ENCODE data around the gene ZBTB12.
"Not testable (repeated sequence)": the region's sequence is repeated elsewhere in the genome, so short reads cannot be mapped to it uniquely, and the experiment has no call there.

Gene ZBTB12, protein sequence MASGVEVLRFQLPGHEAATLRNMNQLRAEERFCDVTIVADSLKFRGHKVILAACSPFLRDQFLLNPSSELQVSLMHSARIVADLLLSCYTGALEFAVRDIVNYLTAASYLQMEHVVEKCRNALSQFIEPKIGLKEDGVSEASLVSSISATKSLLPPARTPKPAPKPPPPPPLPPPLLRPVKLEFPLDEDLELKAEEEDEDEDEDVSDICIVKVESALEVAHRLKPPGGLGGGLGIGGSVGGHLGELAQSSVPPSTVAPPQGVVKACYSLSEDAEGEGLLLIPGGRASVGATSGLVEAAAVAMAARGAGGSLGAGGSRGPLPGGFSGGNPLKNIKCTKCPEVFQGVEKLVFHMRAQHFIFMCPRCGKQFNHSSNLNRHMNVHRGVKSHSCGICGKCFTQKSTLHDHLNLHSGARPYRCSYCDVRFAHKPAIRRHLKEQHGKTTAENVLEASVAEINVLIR

GRCh38 chr6:31901953-31902643 lies at the start of gene ZBTB12:
TSS of gene ZBTB12 (minus strand) at chr6:31902086. CDS start at chr6:31901305, 781 bp downstream.
- DNase-seq (ENCODE audit: low read depth): peak; percentile 73

GRCh38 chr6:31949926-31950548 lies 48.2 kb upstream of the ZBTB12 start:
- no peak for DNase-seq (ENCODE audit: low read depth)

- DNase-seq (ENCODE audit: low read depth): no peak
Observed at GRCh38 chr6:31948753-31949413, 47.0 kb upstream of the ZBTB12 start.

DNA sequence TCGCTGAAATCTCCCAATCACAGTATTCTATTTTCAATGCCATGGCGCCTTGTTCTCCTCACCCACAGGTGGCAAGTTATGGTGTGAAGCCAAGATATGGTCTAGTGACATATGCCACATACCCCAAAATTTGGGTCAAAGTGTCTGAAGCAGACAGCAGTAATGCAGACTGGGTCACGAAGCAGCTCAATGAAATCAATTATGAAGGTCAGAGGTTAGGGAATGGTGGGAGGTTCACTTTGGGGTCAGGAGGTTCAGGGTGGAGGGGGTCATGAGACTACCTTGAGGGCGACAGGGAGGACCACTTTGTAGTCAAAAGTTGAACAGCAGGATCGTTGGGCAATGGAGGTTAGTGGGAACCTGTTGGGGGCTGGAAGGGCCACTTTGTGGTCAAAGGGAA lies 46.4 kb upstream of the ZBTB12 start:
- DNase-seq (ENCODE audit: low read depth): no peak

GRCh38 chr6:31947864-31948263 lies 46.0 kb upstream of the ZBTB12 start:
- no peak for DNase-seq (ENCODE audit: low read depth)

DNA sequence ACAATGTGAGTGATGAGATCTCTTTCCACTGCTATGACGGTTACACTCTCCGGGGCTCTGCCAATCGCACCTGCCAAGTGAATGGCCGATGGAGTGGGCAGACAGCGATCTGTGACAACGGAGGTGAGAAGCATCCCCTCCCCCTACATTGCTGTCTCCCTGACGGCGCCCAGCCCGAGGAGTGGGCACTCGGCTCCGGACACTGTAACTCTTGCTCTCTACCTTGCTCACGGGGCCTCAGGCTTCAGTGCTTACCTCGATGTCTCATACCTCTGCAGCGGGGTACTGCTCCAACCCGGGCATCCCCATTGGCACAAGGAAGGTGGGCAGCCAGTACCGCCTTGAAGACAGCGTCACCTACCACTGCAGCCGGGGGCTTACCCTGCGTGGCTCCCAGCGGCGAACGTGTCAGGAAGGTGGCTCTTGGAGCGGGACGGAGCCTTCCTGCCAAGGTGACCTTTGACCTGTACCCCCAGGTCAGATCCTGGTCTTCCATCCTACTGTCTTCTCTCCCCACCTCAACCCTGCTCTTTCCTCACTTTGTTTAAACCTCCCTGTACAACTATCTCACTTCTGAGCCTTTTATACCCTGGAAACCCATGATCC lies 45.3 kb upstream of the ZBTB12 start:
- DNase-seq (ENCODE audit: low read depth): no peak

GRCh38 chr6:31946370-31946885 lies 44.5 kb upstream of the ZBTB12 start:
- no peak for DNase-seq (ENCODE audit: low read depth)

DNA sequence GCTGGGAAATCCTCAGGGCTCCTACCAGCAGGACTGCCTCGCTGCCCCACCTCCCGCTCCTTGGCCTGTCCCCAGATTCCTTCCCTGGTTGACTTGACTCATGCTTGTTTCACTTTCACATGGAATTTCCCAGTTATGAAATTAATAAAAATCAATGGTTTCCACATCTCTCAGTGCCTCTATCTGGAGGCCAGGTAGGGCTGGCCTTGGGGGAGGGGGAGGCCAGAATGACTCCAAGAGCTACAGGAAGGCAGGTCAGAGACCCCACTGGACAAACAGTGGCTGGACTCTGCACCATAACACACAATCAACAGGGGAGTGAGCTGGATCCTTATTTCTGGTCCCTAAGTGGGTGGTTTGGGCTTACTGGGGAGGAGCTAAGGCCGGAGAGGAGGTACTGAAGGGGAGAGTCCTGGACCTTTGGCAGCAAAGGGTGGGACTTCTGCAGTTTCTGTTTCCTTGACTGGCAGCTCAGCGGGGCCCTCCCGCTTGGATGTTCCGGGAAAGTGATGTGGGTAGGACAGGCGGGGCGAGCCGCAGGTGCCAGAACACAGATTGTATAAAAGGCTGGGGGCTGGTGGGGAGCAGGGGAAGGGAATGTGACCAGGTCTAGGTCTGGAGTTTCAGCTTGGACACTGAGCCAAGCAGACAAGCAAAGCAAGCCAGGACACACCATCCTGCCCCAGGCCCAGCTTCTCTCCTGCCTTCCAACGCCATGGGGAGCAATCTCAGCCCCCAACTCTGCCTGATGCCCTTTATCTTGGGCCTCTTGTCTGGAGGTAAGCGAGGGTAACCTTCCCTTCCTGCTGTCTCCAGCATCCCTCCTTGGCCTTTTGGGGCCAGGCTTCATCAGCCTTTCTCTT lies 43.9 kb upstream of the ZBTB12 start, which contains the start of gene CFB:
CFB (plus strand) TSS at position 589 of the 863 bp plus-strand sequence; CDS start at position 716, 127 bp downstream.
- DNase-seq (ENCODE audit: low read depth): no peak

GRCh38 chr6:31945154-31945506 lies 43.2 kb upstream of the ZBTB12 start:
- no peak for DNase-seq (ENCODE audit: low read depth)

GRCh38 chr6:31943742-31944141 lies 41.9 kb upstream of the ZBTB12 start:
- no peak for DNase-seq (ENCODE audit: low read depth)

DNA sequence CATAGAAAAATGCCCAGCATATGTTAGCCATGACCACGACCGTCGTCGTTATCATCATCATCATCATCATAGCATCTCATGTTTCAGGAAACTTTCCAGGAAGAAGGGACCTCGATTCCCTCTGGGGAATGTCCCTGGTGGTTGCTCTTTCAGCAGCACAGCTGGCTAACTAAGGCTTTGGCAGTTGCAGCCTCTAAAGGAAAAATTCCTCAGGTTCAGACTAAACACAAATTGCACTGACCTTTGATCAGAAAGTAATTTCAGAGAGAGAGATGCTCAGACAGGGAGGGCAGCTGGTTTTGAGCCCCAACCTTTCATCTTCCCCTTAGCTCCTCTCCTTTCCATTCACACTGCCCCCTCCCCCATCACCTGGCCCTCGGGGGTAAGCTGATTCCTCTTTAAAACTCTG lies 38.4 kb upstream of the ZBTB12 start:
- no peak for DNase-seq (ENCODE audit: low read depth)

GRCh38 chr6:31935823-31936222 lies 33.9 kb upstream of the ZBTB12 start:
- no peak for DNase-seq (ENCODE audit: low read depth)

GRCh38 chr6:31935021-31935420 lies 33.1 kb upstream of the ZBTB12 start:
- DNase-seq (ENCODE audit: low read depth): no peak

DNA sequence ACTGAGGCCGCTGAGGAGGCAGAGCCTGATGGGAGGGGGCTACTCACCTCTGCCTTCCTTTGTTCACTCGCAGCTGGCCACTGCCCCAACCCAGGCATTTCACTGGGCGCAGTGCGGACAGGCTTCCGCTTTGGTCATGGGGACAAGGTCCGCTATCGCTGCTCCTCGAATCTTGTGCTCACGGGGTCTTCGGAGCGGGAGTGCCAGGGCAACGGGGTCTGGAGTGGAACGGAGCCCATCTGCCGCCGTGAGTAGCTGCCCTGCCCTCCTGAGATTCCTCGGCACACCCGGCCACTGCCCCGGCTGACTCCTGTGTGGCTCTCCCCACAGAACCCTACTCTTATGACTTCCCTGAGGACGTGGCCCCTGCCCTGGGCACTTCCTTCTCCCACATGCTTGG lies 31.7 kb upstream of the ZBTB12 start:
- no peak for DNase-seq (ENCODE audit: low read depth)

GRCh38 chr6:31932137-31932536 lies 30.3 kb upstream of the ZBTB12 start:
- not testable (repeated sequence) for DNase-seq (ENCODE audit: low read depth)

- no peak for DNase-seq (ENCODE audit: low read depth)
Observed at GRCh38 chr6:31930962-31931361, 29.1 kb upstream of the ZBTB12 start.

DNA sequence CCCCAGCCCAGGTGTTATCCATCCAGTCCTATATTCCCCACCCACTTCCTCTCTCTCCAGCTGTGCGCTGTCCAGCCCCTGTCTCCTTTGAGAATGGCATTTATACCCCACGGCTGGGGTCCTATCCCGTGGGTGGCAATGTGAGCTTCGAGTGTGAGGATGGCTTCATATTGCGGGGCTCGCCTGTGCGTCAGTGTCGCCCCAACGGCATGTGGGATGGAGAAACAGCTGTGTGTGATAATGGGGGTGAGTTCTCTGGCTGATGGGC lies 26.7 kb upstream of the ZBTB12 start:
- DNase-seq (ENCODE audit: low read depth): no peak

- DNase-seq (ENCODE audit: low read depth): no peak
Observed at GRCh38 chr6:31927863-31928671, 26.2 kb upstream of the ZBTB12 start.

GRCh38 chr6:31927242-31927862 lies 25.5 kb upstream of the ZBTB12 start, which contains the start of gene C2:
TSS of gene C2 (plus strand) at chr6:31927717. CDS start at chr6:31927753, 36 bp downstream.
- DNase-seq (ENCODE audit: low read depth): no peak
